Astrocyte (in vitro differentiated cells and primary cell): ENCODE data around the gene PXN. TPM values are rescaled to one million over a fixed set of nuclear protein-coding genes. Genes with fewer than 3 reads are reported as not detected.

ENCODE experiments used
- DNase-seq: peaks from one replicate; pipeline ENCODE4 v3.0.0-alpha.2; 2010; ENCODE audit warnings: low read depth
- FAIRE-seq: peaks from 2 replicates; lab custom pipeline; 2011; peaks lifted over from hg19 to GRCh38; lab: Jason Lieb, UNC
- H2AFZ ChIP-seq: 2 replicates; pipeline ENCODE4 v1.6.0; 2012; ENCODE audit warnings: low read depth, low read length, inconsistent platforms
- H3K27ac ChIP-seq: 2 replicates; pipeline ENCODE4 v1.5.1; 2011; ENCODE audit warnings: low read depth, low read length, inconsistent platforms
- H3K27me3 ChIP-seq: 2 replicates; pipeline ENCODE4 v1.6.0; 2011; ENCODE audit warnings: low read length, inconsistent platforms; ENCODE audit not compliant: insufficient read depth
- H3K36me3 ChIP-seq: 2 replicates; pipeline ENCODE4 v1.5.1; 2011; ENCODE audit warnings: low read length, inconsistent platforms; ENCODE audit not compliant: insufficient read depth
- H3K4me1 ChIP-seq: 2 replicates; pipeline ENCODE4 v1.5.1; 2011; ENCODE audit warnings: low read length, inconsistent platforms; ENCODE audit not compliant: insufficient read depth
- H3K4me2 ChIP-seq: 2 replicates; pipeline ENCODE4 v1.6.0; 2012; ENCODE audit warnings: low read length, inconsistent platforms
- H3K4me3 ChIP-seq: 2 replicates; pipeline ENCODE4 v1.5.1; 2011; ENCODE audit warnings: low read depth, mild to moderate bottlenecking, low read length, inconsistent platforms; ENCODE audit not compliant: insufficient read depth
- H3K79me2 ChIP-seq: 2 replicates; pipeline ENCODE4 v1.6.0; 2012; ENCODE audit warnings: mild to moderate bottlenecking, low read length, inconsistent platforms; ENCODE audit not compliant: insufficient read depth
- H3K9ac ChIP-seq: 2 replicates; pipeline ENCODE4 v1.6.0; 2012; ENCODE audit warnings: mild to moderate bottlenecking, low read length, inconsistent platforms
- H3K9me3 ChIP-seq: 2 replicates; pipeline ENCODE4 v1.5.1; 2012; ENCODE audit warnings: low read depth, mild to moderate bottlenecking, low read length, inconsistent platforms; ENCODE audit not compliant: insufficient read depth
- H4K20me1 ChIP-seq: 2 replicates; pipeline ENCODE4 v1.6.0; 2012; ENCODE audit warnings: low read length, inconsistent platforms; ENCODE audit not compliant: insufficient read depth
- H3K27ac Mint-ChIP-seq: one replicate; pipeline ENCODE4 v1.8.0; 2021; ENCODE audit warnings: mild to moderate bottlenecking, mixed read lengths; ENCODE audit not compliant: unreplicated experiment
- H3K27me3 Mint-ChIP-seq: one replicate; pipeline ENCODE4 v1.8.0; 2021; ENCODE audit warnings: low read depth, mixed read lengths; ENCODE audit not compliant: unreplicated experiment
- H3K36me3 Mint-ChIP-seq: one replicate; pipeline ENCODE4 v1.8.0; 2021; ENCODE audit warnings: low read depth, mixed read lengths; ENCODE audit not compliant: unreplicated experiment
- H3K4me1 Mint-ChIP-seq: one replicate; pipeline ENCODE4 v1.8.0; 2021; ENCODE audit warnings: low read depth, mixed read lengths; ENCODE audit not compliant: unreplicated experiment
- H3K4me3 Mint-ChIP-seq: one replicate; pipeline ENCODE4 v1.8.0; 2021; ENCODE audit warnings: mild to moderate bottlenecking, moderate library complexity, mixed read lengths; ENCODE audit not compliant: unreplicated experiment
- H3K9me3 Mint-ChIP-seq: one replicate; pipeline ENCODE4 v1.8.0; 2021; ENCODE audit warnings: mild to moderate bottlenecking, mixed read lengths; ENCODE audit not compliant: unreplicated experiment
- EZH2 ChIP-seq: IDR thresholded peaks from 2 replicates; pipeline ENCODE4 v1.6.1; 2012; ENCODE audit warnings: mild to moderate bottlenecking, low read length, inconsistent platforms; ENCODE audit not compliant: insufficient read depth
- total RNA-seq: library from RNA; stranded (reverse); gene quantifications from 2 replicates; pipeline ENCODE4 v1.2.1, GENCODE V29; 2021
- TF ChIP-seq, protein P1 (sequence below): IDR thresholded peaks from 2 replicates; pipeline ENCODE4 v1.5.1; 2011; ENCODE audit warnings: low read depth, mild to moderate bottlenecking, inconsistent platforms, low read length, moderate library complexity; ENCODE audit not compliant: insufficient read depth

The PXN gene
- total RNA-seq, 1 donor from 2014 or later: 151 TPM

DNA sequence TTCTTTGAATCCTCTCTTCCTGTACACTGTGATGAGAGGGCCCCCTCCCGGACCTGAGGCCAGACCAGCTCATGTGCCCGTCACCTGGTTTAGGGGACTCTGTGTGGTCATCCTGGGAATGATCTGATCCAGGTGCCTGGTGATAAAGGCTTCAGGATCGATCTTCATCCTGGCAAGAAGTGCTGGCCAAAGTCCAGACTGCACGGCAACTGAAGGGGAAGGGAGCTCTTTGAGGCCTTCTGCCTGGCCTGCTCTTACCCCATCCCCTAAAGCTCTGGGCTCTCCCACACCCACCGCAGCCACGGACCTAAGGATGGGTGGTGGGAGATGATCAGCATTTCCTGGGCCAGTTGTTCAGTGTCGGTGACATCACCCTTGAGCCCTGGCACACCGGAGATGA, 102.8 kb downstream of the PXN start:
- Histone ChIP-seq H3K4me2 (no peak overlapping the region), H3K4me1 (peaks cover 2% of the 10 kb centered on the region), H2AFZ (no peak overlapping the region), H4K20me1 (peaks cover 47% of the 10 kb centered on the region), H3K9ac (no peak overlapping the region), H3K36me3 (peaks cover 55% of the 10 kb centered on the region), H3K27me3 (no peaks in the 10 kb centered on the region), H3K27ac (no peak overlapping the region), H3K9me3 (no peaks in the 10 kb centered on the region), H3K79me2 (no peaks in the 10 kb centered on the region), H3K4me3 (no peak overlapping the region)
- Mint-ChIP-seq H3K27me3 (no peaks in the 10 kb centered on the region), H3K36me3 (peaks cover 30% of the 10 kb centered on the region), H3K4me3 (no peak overlapping the region), H3K4me1 (no peaks in the 10 kb centered on the region), H3K9me3 (no peaks in the 10 kb centered on the region), H3K27ac (no peak overlapping the region)
- no peak for TF ChIP-seq EZH2
- TF ChIP-seq, protein P1, sequence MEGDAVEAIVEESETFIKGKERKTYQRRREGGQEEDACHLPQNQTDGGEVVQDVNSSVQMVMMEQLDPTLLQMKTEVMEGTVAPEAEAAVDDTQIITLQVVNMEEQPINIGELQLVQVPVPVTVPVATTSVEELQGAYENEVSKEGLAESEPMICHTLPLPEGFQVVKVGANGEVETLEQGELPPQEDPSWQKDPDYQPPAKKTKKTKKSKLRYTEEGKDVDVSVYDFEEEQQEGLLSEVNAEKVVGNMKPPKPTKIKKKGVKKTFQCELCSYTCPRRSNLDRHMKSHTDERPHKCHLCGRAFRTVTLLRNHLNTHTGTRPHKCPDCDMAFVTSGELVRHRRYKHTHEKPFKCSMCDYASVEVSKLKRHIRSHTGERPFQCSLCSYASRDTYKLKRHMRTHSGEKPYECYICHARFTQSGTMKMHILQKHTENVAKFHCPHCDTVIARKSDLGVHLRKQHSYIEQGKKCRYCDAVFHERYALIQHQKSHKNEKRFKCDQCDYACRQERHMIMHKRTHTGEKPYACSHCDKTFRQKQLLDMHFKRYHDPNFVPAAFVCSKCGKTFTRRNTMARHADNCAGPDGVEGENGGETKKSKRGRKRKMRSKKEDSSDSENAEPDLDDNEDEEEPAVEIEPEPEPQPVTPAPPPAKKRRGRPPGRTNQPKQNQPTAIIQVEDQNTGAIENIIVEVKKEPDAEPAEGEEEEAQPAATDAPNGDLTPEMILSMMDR: no peak
- DNase-seq (no peak), FAIRE-seq (no peak)

DNA sequence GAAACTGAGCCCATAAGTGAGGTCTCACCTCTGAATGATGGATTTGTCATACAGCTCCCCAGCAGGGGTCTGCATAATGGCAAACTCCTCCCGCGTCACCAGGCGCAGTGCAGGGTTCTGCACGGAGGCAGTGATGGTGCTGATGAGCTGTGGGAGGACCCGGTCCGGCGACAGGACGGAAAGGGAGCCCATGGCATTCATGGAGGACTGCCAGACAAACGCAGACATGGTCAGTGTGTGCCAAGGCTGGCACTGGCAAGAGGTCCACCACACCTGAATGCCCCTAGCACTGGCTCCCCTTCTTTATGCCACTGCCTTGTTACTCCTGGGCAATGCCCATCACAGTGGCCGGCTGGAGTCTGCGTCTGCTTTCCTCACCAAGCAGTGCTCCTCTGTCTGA, 103.7 kb downstream of the PXN start:
- H3K79me2 ChIP-seq: no peaks in the 10 kb centered on the region
- no peak overlapping the region for H3K27ac ChIP-seq
- H3K4me2 ChIP-seq: no peak overlapping the region
- Mint-ChIP-seq H3K4me3 (no peak overlapping the region), H3K27me3 (no peaks in the 10 kb centered on the region), H3K4me1 (no peaks in the 10 kb centered on the region), H3K27ac (no peak overlapping the region), H3K9me3 (no peaks in the 10 kb centered on the region), H3K36me3 (peaks cover 37% of the 10 kb centered on the region)
- H3K27me3 ChIP-seq: no peaks in the 10 kb centered on the region
- H3K4me1 ChIP-seq: no peaks in the 10 kb centered on the region
- H3K9me3 ChIP-seq: no peaks in the 10 kb centered on the region
- FAIRE-seq (no peak), DNase-seq (no peak)
- peaks cover 53% of the 10 kb centered on the region for H4K20me1 ChIP-seq
- TF ChIP-seq EZH2: no peak
- TF ChIP-seq, protein P1: no peak
- no peak overlapping the region for H3K9ac ChIP-seq
- peaks cover 61% of the 10 kb centered on the region for H3K36me3 ChIP-seq
- no peak overlapping the region for H2AFZ ChIP-seq
- no peak overlapping the region for H3K4me3 ChIP-seq

Other genes with a start within 250 kb of the PXN start
- 49.0 and 63.3 TPM in 2 replicates for gene RAB35, start 149.0 kb downstream of the PXN start, total RNA-seq
- 95.5 and 123 TPM in 2 replicates for gene GCN1, start 71.0 kb downstream of the PXN start, total RNA-seq
- 1,543 and 1,660 TPM in 2 replicates for gene RPLP0, start 64.6 kb downstream of the PXN start, total RNA-seq
- 2,157 and 2,549 TPM in 2 replicates for gene RNU4-2, start 26.2 kb upstream of the PXN start, total RNA-seq
- gene RNU4-1, start 27.5 kb upstream of the PXN start, total RNA-seq: 2,477 and 2,591 TPM in 2 replicates
- 2.5 and 2.7 TPM in 2 replicates for gene SIRT4, start 36.6 kb upstream of the PXN start, total RNA-seq
- gene PLA2G1B, start 62.0 kb upstream of the PXN start, total RNA-seq: not detected in 2 replicates
- gene MSI1, start 103.4 kb upstream of the PXN start, total RNA-seq: 16.0 and 16.4 TPM in 2 replicates
- 388 and 394 TPM in 2 replicates for gene COX6A1, start 172.4 kb upstream of the PXN start, total RNA-seq
- gene TRIAP1, start 180.7 kb upstream of the PXN start, total RNA-seq: 43.6 and 54.0 TPM in 2 replicates
- gene GATC, start 180.7 kb upstream of the PXN start, total RNA-seq: 17.8 and 28.8 TPM in 2 replicates
- 216 and 223 TPM in 2 replicates for gene SRSF9, start 204.0 kb upstream of the PXN start, total RNA-seq
- 490 and 500 TPM in 2 replicates for gene DYNLL1, start 230.4 kb upstream of the PXN start, total RNA-seq